Measurements from ENCODE around the gene LSM10. TPM values are rescaled to one million over a fixed set of nuclear protein-coding genes. Genes with fewer than 3 reads are reported as not detected.
A peak's percentile ranks its signal among the peaks of the same experiment; 100 is the strongest.

The LSM10 gene
- total RNA-seq, 2 experiments from 2014 or later: 64.1 to 66.8 TPM

DNA sequence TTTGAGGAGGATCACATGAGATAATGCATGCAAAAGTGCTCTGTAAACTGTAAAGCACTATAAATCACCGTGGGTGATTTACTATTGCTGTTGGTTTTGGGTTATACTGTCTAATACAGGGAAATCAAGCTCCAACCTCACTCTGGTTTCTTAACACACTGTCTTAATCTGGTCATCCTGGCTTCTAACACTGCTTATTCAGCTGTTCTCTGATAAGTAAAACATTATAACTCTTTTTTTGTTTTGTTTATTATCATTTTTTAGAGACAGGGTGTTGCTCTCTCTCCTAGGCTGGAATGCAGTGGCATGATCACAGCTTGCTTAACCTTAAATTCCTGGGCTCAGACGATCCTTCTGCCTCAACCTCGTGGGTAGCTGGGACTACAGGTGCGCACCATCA, 21.9 kb upstream of the LSM10 start:
- Mint-ChIP-seq H3K36me3 (no peaks in the 10 kb centered on the region), H3K27me3 (no peaks in the 10 kb centered on the region), H3K27ac (no peak overlapping the region), H3K4me1 (peaks cover 9% of the 10 kb centered on the region), H3K4me3 (no peak overlapping the region), H3K9me3 (no peaks in the 10 kb centered on the region)
- DNase-seq: no peak

DNA sequence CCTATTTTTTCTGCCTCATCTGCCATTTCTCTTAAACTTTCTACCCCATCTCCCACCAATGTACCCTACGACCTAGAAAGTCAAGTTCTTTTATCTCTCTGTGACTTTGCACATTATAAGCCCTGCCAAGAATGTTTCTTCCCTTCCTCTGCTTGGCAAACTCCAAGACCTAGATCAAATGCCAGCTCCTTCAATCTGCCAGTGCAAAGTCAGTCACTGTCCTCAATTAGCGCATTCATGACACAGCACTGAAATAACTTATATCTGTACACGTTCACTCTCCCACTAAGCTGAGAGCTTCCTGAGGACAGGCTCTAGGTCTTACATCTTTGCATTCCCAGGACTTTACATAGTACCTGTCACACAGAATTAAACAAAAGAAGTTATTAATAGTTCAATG, 21.4 kb upstream of the LSM10 start:
- no peak overlapping the region for H3K27ac Mint-ChIP-seq
- H3K4me1 Mint-ChIP-seq: peaks cover 9% of the 10 kb centered on the region
- DNase-seq: no peak
- no peak overlapping the region for H3K4me3 Mint-ChIP-seq
- no peaks in the 10 kb centered on the region for H3K9me3 Mint-ChIP-seq
- no peaks in the 10 kb centered on the region for H3K36me3 Mint-ChIP-seq
- H3K27me3 Mint-ChIP-seq: no peaks in the 10 kb centered on the region

DNA sequence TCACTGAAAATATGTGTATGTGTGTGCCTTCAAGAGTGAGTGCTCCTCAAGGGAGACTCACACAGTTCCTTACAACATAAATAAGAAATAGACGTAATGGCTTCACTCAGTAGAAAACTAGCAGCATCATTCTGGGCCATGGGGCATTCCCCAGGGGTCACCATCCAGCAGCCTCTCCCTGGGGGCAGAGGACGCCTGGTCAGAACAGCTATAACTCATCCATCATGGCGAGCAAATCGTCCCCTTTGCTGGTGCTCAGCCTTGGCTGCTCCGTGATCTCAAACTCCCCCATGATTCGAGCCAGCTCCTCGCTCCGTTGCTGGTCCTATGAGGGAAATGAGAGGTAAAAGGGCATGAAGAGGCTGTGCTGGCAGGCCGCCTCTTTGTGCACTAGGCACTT, 20.2 kb upstream of the LSM10 start:
- Mint-ChIP-seq H3K27ac (no peak overlapping the region), H3K4me1 (peaks cover 9% of the 10 kb centered on the region), H3K4me3 (no peak overlapping the region), H3K27me3 (no peaks in the 10 kb centered on the region), H3K9me3 (no peaks in the 10 kb centered on the region), H3K36me3 (no peaks in the 10 kb centered on the region)
- no peak for DNase-seq

DNA sequence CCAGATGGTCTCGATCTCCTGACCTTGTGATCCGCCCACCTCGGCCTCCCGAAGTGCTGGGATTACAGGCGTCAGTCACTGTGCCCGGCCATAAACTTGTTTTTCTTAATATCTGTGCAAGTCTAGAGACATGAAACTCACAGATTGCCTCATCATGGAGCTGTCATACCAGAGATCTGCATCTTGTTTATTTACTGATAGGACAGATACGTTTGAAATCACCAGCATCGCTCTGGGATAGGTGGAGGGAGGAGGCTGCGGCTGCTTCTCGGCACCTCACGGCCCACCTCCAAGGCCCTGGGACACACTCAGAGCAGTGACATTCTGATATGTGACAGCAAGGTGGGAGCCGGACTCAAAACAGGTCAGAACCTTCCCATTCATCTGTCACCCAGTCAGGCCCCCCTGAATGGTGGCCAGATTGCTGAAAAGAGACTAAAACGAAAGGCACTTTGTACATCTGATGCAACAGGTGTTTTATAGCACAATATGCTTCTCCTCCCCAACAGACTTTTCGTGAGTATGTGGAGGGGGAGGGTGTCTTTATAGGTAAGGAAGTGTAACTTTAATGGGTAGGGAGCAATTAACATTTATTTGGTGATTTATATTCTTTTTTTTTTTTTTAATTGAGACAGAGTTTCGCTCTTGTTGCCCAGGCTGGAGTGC, 18.1 kb upstream of the LSM10 start:
- no peak for DNase-seq
- Mint-ChIP-seq H3K4me3 (no peak overlapping the region), H3K9me3 (no peaks in the 10 kb centered on the region), H3K27me3 (no peaks in the 10 kb centered on the region), H3K27ac (no peak overlapping the region), H3K36me3 (no peaks in the 10 kb centered on the region), H3K4me1 (peaks cover 17% of the 10 kb centered on the region)

DNA sequence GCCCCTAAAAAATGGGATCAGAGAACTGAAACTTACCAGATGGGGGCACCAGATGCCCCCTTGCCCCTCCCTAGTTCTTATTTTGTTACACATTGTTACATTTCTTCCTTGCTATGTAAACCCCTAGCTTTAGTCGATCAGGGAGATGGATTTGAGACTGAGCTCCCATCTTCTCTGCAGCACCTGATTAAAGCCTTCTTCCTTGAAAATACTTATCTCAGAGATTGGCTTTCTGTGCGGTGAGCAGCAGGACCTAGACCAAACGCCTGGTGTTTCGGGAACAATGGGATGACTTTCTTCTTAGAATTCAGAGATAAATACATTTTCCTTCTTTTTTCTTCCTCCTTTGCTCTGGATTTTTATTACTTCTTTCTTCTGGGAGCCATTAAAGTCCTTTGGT, 16.7 kb upstream of the LSM10 start:
- no peaks in the 10 kb centered on the region for H3K27me3 Mint-ChIP-seq

DNA sequence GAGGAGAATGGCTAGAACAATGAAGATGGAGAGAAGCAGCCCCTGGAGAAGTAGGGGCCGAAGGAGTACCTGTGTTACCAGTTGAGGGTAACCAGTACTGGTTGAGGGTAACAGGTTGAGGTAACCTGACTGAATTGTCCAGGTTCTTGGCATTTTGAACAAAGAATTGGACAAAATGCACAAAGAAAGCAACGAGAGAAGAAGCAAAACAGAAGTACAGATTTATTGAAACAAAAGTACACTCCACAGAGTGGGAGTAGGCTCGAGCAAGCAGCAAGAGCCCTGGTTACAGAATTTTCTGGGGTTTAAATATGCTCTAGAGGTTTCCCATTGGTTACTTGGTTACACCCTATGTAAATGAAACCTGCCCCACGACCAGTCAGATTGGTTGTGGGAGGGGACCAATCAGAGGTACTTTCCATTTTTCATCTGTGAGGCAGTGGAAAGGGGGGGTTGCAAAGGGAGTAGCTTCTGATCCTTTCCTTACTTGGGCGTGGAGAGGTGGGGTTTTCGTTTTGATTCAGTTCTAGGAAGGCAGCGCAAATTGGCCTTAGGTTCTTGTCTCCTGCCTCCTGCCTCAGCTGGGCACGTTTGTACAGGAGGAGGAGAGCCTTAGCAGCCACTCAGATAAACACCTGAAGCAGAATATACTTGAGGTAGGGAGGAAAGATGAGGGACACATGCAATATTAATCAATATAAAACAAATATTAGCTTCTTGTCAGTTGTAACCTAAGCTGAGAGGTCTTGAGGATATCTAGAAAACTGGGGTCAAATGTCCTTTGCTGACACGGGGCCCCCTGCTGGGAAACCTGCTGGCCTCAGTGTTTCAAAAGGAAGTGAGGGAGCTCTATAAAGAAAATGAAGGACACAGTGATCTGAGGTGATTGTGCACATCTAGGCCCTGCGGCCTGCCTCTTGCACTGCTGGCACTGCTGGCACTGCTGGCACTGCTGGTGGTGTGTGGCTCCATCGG, 14.3 kb upstream of the LSM10 start:
- peak overlapping the region; percentile 39 for H3K4me3 Mint-ChIP-seq
- no peaks in the 10 kb centered on the region for H3K9me3 Mint-ChIP-seq
- DNase-seq: peak; percentile 67
- peak overlapping the region; percentile 80 for H3K27ac Mint-ChIP-seq
- no peaks in the 10 kb centered on the region for H3K36me3 Mint-ChIP-seq
- no peaks in the 10 kb centered on the region for H3K27me3 Mint-ChIP-seq
- H3K4me1 Mint-ChIP-seq: peaks cover 10% of the 10 kb centered on the region

More for the DNA sequence above, 16.7 kb upstream of the LSM10 start:
- Mint-ChIP-seq H3K36me3 (no peaks in the 10 kb centered on the region), H3K4me1 (peaks cover 10% of the 10 kb centered on the region), H3K27ac (no peak overlapping the region), H3K4me3 (no peak overlapping the region), H3K9me3 (no peaks in the 10 kb centered on the region)
- DNase-seq: no peak

GRCh38 chr1:36408479-36408878, 10.8 kb upstream of the LSM10 start:
- Mint-ChIP-seq H3K4me1 (peaks cover 10% of the 10 kb centered on the region), H3K36me3 (no peaks in the 10 kb centered on the region), H3K4me3 (no peak overlapping the region), H3K27me3 (no peaks in the 10 kb centered on the region), H3K27ac (no peak overlapping the region), H3K9me3 (no peaks in the 10 kb centered on the region)
- no peak for DNase-seq

DNA sequence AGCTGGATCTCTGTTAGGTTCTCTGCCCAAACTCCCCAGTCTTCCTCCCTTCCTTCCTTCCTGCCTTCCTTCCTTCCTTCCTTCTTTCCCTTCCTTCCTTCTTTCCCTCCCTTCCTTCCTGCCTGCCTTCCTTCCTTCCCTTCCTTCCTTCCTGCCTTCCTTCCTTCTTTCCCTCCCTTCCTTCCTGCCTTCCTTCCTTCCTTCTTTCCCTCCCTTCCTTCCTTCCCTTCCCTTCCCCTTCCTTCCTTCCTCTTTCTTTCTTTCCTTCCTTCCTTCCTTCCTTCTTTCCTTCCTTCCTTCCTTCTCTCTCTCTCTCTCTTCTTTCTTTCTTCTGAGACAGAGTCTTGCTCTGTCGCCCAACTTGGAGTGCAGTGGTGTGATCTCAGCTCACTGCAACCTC, 8.7 kb upstream of the LSM10 start:
- no peaks in the 10 kb centered on the region for H3K27me3 Mint-ChIP-seq
- H3K4me3 Mint-ChIP-seq: no peak overlapping the region
- H3K4me1 Mint-ChIP-seq: peaks cover 3% of the 10 kb centered on the region
- no peaks in the 10 kb centered on the region for H3K36me3 Mint-ChIP-seq
- no peaks in the 10 kb centered on the region for H3K9me3 Mint-ChIP-seq
- H3K27ac Mint-ChIP-seq: no peak overlapping the region
- no peak for DNase-seq

- H3K27me3 Mint-ChIP-seq: no peaks in the 10 kb centered on the region
- DNase-seq: no peak
- no peak overlapping the region for H3K27ac Mint-ChIP-seq
- H3K4me3 Mint-ChIP-seq: no peak overlapping the region
- H3K36me3 Mint-ChIP-seq: peaks cover 2% of the 10 kb centered on the region
- peaks cover 12% of the 10 kb centered on the region for H3K4me1 Mint-ChIP-seq
- H3K9me3 Mint-ChIP-seq: no peaks in the 10 kb centered on the region
Observed at GRCh38 chr1:36402504-36402890, 4.8 kb upstream of the LSM10 start.

DNA sequence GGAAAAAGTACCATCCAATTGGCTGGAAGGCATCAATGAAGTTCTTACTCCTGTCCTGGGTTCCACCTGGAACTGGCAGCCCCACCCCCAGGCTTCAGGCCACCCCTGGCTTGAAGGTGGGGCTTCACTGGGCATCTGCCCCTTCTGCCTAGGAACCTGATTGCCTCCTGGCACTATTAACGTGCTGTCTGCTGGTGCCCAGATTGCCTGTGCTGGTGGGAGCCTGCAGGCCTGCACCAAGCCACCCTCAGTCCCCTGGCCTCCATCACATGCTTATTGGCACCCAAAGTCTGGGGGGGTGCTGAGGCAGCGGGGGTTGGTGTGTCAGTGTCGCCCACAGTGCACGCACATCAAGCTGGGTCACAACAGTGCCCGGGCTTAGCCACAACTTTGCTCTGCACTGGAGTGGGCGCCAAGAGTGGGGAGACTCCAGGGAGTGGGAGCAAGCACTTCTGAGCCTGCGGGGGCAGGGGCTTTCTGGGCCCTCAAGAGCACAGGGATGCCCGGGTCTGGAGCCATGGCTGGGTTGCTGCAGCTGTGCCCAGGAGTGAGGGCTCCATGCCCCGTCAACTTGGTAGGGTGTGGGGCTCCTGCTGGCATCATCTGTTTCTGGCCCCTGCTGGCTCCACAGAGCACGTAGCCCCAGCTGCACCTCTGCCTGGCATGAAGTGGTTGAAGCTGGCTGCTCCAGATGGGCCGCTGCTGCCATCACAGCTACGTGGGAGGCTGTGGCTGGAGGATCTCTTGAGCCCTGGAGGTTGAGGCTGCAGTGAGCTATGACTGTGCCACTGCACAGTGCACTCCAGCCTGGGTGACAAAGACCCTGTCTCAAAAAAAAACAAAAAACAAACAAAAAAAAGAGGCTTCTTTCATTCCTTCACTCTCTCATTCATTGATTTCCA, 4.1 kb upstream of the LSM10 start:
- Mint-ChIP-seq H3K4me3 (peak overlapping the region; percentile 40), H3K36me3 (peaks cover 2% of the 10 kb centered on the region), H3K27me3 (no peaks in the 10 kb centered on the region), H3K9me3 (no peaks in the 10 kb centered on the region), H3K27ac (peak overlapping the region; percentile 73), H3K4me1 (peaks cover 12% of the 10 kb centered on the region)
- DNase-seq: no peak

DNA sequence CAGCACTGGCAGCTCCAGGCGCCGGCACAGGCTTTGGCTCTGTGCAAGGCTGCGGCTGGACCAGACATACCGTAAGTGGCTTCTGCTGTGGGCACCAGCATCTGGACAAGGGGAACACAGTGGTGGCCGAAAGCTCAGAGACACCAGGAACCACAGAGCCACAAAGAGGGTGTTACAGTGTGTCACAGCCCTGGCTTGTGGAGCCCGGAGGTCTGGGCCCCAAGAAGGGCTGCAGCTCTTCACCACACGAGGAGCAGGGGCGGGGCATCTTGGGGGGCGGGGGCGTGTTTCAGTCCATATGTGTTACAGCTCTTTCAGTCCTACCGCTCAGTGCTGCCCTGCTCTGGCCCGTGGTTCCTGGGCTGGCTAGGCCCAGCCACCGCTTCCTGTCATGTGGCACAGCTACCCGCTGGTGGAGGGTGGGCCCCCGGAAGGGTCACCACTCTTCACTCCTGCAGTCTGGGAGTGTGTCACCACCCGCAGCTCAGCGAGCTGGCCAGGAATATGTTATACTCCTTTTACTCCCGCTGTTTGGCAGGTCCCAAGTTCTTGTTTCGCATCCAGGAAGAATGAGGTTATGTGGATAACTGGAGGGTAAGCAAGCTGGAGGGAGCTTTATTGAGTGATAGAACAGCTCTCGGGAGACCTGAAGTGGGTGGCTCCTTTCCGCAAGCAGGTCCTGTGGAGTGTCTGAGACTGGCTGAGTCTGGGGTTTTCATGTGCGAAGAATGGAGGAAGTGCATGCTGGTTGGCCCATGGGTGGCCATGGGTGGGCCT, 3.3 kb upstream of the LSM10 start:
- H3K4me3 Mint-ChIP-seq: peak overlapping the region; percentile 40
- no peaks in the 10 kb centered on the region for H3K9me3 Mint-ChIP-seq
- peaks cover 19% of the 10 kb centered on the region for H3K4me1 Mint-ChIP-seq
- peak overlapping the region; percentile 73 for H3K27ac Mint-ChIP-seq
- peaks cover 4% of the 10 kb centered on the region for H3K36me3 Mint-ChIP-seq
- DNase-seq: peak; percentile 60
- H3K27me3 Mint-ChIP-seq: no peaks in the 10 kb centered on the region

- peaks cover 19% of the 10 kb centered on the region for H3K4me1 Mint-ChIP-seq
- H3K27ac Mint-ChIP-seq: no peak overlapping the region
- H3K4me3 Mint-ChIP-seq: no peak overlapping the region
- H3K9me3 Mint-ChIP-seq: no peaks in the 10 kb centered on the region
- no peak for DNase-seq
- peaks cover 4% of the 10 kb centered on the region for H3K36me3 Mint-ChIP-seq
- H3K27me3 Mint-ChIP-seq: no peaks in the 10 kb centered on the region
Observed at GRCh38 chr1:36400514-36400824, 2.8 kb upstream of the LSM10 start.

GRCh38 chr1:36398370-36398977, 766 bp upstream of the LSM10 start:
- H3K27me3 Mint-ChIP-seq: no peaks in the 10 kb centered on the region
- H3K4me1 Mint-ChIP-seq: peaks cover 22% of the 10 kb centered on the region
- no peaks in the 10 kb centered on the region for H3K9me3 Mint-ChIP-seq
- peaks cover 9% of the 10 kb centered on the region for H3K36me3 Mint-ChIP-seq
- DNase-seq: no peak
- H3K27ac Mint-ChIP-seq: peak overlapping the region; percentile 99
- peak overlapping the region; percentile 98 for H3K4me3 Mint-ChIP-seq

- Mint-ChIP-seq H3K4me3 (peak overlapping the region; percentile 98), H3K27ac (peak overlapping the region; percentile 99), H3K27me3 (no peaks in the 10 kb centered on the region), H3K4me1 (peaks cover 28% of the 10 kb centered on the region), H3K36me3 (peaks cover 17% of the 10 kb centered on the region), H3K9me3 (no peaks in the 10 kb centered on the region)
- no peak for DNase-seq
Observed at GRCh38 chr1:36397083-36397377, 678 bp downstream of the LSM10 start.

Measured in activated naive CD8-positive, alpha-beta T cell treated with anti-CD3 and anti-CD28 coated beads for 36 hours (primary cell).